HT-29 (cell line): Measurements from ENCODE around the gene NOP53. TPM values are rescaled to one million over a fixed set of nuclear protein-coding genes. Genes with fewer than 3 reads are reported as not detected.

Source experiments
- DNase-seq: peaks from one replicate; pipeline ENCODE4 v3.0.0-alpha.2; 2015; ENCODE audit warnings: low spot score
- small RNA-seq: library from RNA; depleted of rRNA; stranded (forward); fragments of <200 nt; gene quantifications from one replicate; pipeline ENCODE3, GENCODE V24; 2014
- total RNA-seq: library from RNA; depleted of rRNA; stranded (reverse); fragments of >200 nt; shearing (Covaris generic); gene quantifications from 2 replicates; pipeline ENCODE4 v1.2.3, GENCODE V29; 2014; rRNA removed

The NOP53 gene
- total RNA-seq, 1 experiment from 2014 or later = 300 TPM

- DNase-seq = no peak
Observed at GRCh38 chr19:47805313-47805712, 60.0 kb downstream of the NOP53 start.

GRCh38 chr19:47806435-47806834 is 61.1 kb downstream of the NOP53 start:
- no peak for DNase-seq

Small RNA genes lying within 50 kb of the gene (small RNA-seq; reads per million reads assigned to genes)
- gene AC008745.1 = not detected
- not detected for gene SNORD23

Other genes with a start within 250 kb of the NOP53 start
- 193 and 224 TPM in 2 replicates for gene NAPA, start 230.5 kb upstream of the NOP53 start, total RNA-seq
- not detected in 2 replicates for gene ZNF541, start 172.4 kb upstream of the NOP53 start, total RNA-seq
- 2.6 and 5.2 TPM in 2 replicates for gene BICRA, start 136.4 kb upstream of the NOP53 start, total RNA-seq
- gene EHD2, start 32.1 kb upstream of the NOP53 start, total RNA-seq = 18.4 and 20.3 TPM in 2 replicates
- gene SELENOW, start 33.2 kb downstream of the NOP53 start, total RNA-seq = 492 and 534 TPM in 2 replicates
- not detected in 2 replicates for gene TPRX1, start 59.0 kb downstream of the NOP53 start, total RNA-seq
- not detected in 2 replicates for gene CRX, start 76.4 kb downstream of the NOP53 start, total RNA-seq
- not detected in 2 replicates for gene TPRX2, start 113.7 kb downstream of the NOP53 start, total RNA-seq
- gene SULT2A1, start 140.8 kb downstream of the NOP53 start, total RNA-seq = not detected in 2 replicates
- gene BSPH1, start 246.6 kb downstream of the NOP53 start, total RNA-seq = not detected in 2 replicates
- not detected in 2 replicates for gene ELSPBP1, start 249.1 kb downstream of the NOP53 start, total RNA-seq